GM21825 (cell line): ENCODE data around the gene CALN1.
"Not testable (repeated sequence)": the region's sequence is repeated elsewhere in the genome, so short reads cannot be mapped to it uniquely, and the experiment has no call there.

Experiments
- ATAC-seq: cut with Tn5 transposase; IDR thresholded peaks from one replicate; pipeline ENCODE4 v1.9.1; 2021; ENCODE audit warnings: mild to moderate bottlenecking, moderate library complexity; ENCODE audit not compliant: unreplicated experiment

The CALN1 gene

GRCh38 chr7:72412121-72412618 lies at the start of gene CALN1:
Gene CALN1 (minus strand): TSS chr7:72412338.
- ATAC-seq, result not testable (repeated sequence)

GRCh38 chr7:72453471-72453870 lies 41.3 kb upstream of the CALN1 start:
- ATAC-seq, result no peak

- no peak for ATAC-seq
Measured at GRCh38 chr7:72447465-72448204, 35.5 kb upstream of the CALN1 start.

GRCh38 chr7:72446591-72447462 lies 34.7 kb upstream of the CALN1 start:
- ATAC-seq, result no peak

- ATAC-seq, result no peak
Measured at GRCh38 chr7:72446131-72446530, 34.0 kb upstream of the CALN1 start.

GRCh38 chr7:72445580-72445979 lies 33.4 kb upstream of the CALN1 start:
- ATAC-seq, result no peak

GRCh38 chr7:72445075-72445474 lies 32.9 kb upstream of the CALN1 start:
- no peak for ATAC-seq

GRCh38 chr7:72444026-72444776 lies 32.1 kb upstream of the CALN1 start:
- no peak for ATAC-seq

- no peak for ATAC-seq
Measured at GRCh38 chr7:72441791-72442190, 29.7 kb upstream of the CALN1 start.

GRCh38 chr7:72438491-72438890 lies 26.4 kb upstream of the CALN1 start:
- ATAC-seq, result no peak

- no peak for ATAC-seq
Measured at GRCh38 chr7:72437610-72438009, 25.5 kb upstream of the CALN1 start.

GRCh38 chr7:72437061-72437585 lies 25.0 kb upstream of the CALN1 start:
- ATAC-seq, result no peak

GRCh38 chr7:72435925-72436480 lies 23.9 kb upstream of the CALN1 start:
- no peak for ATAC-seq

GRCh38 chr7:72435366-72435765 lies 23.2 kb upstream of the CALN1 start:
- ATAC-seq, result no peak

GRCh38 chr7:72430531-72430930 lies 18.4 kb upstream of the CALN1 start:
- no peak for ATAC-seq

- no peak for ATAC-seq
Measured at GRCh38 chr7:72429316-72429715, 17.2 kb upstream of the CALN1 start.

- no peak for ATAC-seq
Measured at GRCh38 chr7:72416846-72417245, 4.7 kb upstream of the CALN1 start.

GRCh38 chr7:72415586-72415985 lies 3.4 kb upstream of the CALN1 start:
- ATAC-seq, result no peak

GRCh38 chr7:72413886-72414285 lies 1.7 kb upstream of the CALN1 start:
- no peak for ATAC-seq

- ATAC-seq, result no peak
Measured at GRCh38 chr7:72413290-72413689, 1.2 kb upstream of the CALN1 start.

GRCh38 chr7:72411419-72411818 lies 719 bp downstream of the CALN1 start:
- ATAC-seq, result no peak
